HepG2 (cell line): Measurements from ENCODE around the gene CASKIN2. TPM values are rescaled to one million over a fixed set of nuclear protein-coding genes. Genes with fewer than 3 reads are reported as not detected.

Experiments used
- ATAC-seq: fragments of 200-7000 bp; cut with Tn5 transposase; 3 replicates; pipeline ENCODE4 v1.9.1; 2020; ENCODE audit warnings: mild to moderate bottlenecking, moderate library complexity
- BruUV-seq: library from RNA; stranded (reverse); fragments of 400-500 nt; replicated peaks from 2 replicates; lab custom pipeline; 2021; lab: Mats Ljungman, UMichigan
- CTCF ChIA-PET: fragments of 300-600 bp; formaldehyde crosslinking; extraction: SDS; loops from one replicate; lab custom pipeline; 2021; ENCODE audit warnings: low total read pairs, inconsistent platforms, low intra/inter-chr PET ratio; lab: Yijun Ruan, JAX
- POLR2A ChIA-PET: fragments of 350-600 bp; sonication (Branson Sonifier 250); formaldehyde crosslinking; loops from one replicate; lab custom pipeline; 2020; ENCODE audit warnings: antibody characterized with exemption, inconsistent platforms; lab: Yijun Ruan, JAX
- DNase-seq: peaks from one replicate; pipeline ENCODE4 v3.0.0-alpha.2; 2015; ENCODE audit warnings: low spot score
- FAIRE-seq: peaks from 3 replicates; lab custom pipeline; 2011; peaks lifted over from hg19 to GRCh38; lab: Jason Lieb, UNC
- H2AFZ ChIP-seq: one replicate; pipeline ENCODE4 v1.6.1; 2011; ENCODE audit warnings: low read length, inconsistent platforms
- H3K27ac ChIP-seq: fragments of 300-600 bp; 3 replicates; pipeline ENCODE4 v1.8.0; 2011; ENCODE audit warnings: mixed run types, mild to moderate bottlenecking, mixed read lengths, low read length, inconsistent platforms; ENCODE audit not compliant: insufficient read depth; ENCODE audit errors: extremely low read length
- H3K27me3 ChIP-seq, 2 experiments: fragments of 200-600 bp in 1 of 2; 2 replicates in 1 of 2; 3 replicates in 1 of 2; pipeline versions ENCODE4 v1.6.0 to v1.8.0; 2011; ENCODE audit warnings: low read length in 2 of 2, mild to moderate bottlenecking in 2 of 2, moderate library complexity in 2 of 2, inconsistent platforms in 1 of 2; ENCODE audit not compliant: insufficient read depth in 2 of 2, control insufficient read depth in 1 of 2
- H3K36me3 ChIP-seq, 2 experiments: fragments of 200-600 bp in 1 of 2; replicated peaks in 1 of 2; 2 replicates in 1 of 2; 3 replicates in 1 of 2; pipeline versions ENCODE4 v1.5.1 to v1.8.0; 2011; ENCODE audit warnings: low read length in 2 of 2, inconsistent platforms in 1 of 2; ENCODE audit not compliant: insufficient read depth in 2 of 2, control insufficient read depth in 1 of 2
- H3K4me1 ChIP-seq: 2 replicates; pipeline ENCODE4 v1.5.1; 2012; ENCODE audit warnings: low read length, inconsistent platforms; ENCODE audit not compliant: insufficient read depth
- H3K4me2 ChIP-seq: 2 replicates; pipeline ENCODE4 v1.6.0; 2011; ENCODE audit warnings: low read depth, low read length, inconsistent platforms
- H3K4me3 ChIP-seq, 3 experiments: fragments of 200-600 bp in 1 of 3; sonication (generic), shearing (Covaris generic) in 1 of 3; replicated peaks in 1 of 3; 2 replicates each; pipeline ENCODE4 v1.5.1; 2011 to 2016; ENCODE audit warnings: low read length in 3 of 3, inconsistent platforms in 2 of 3, low read depth in 2 of 3, mild to moderate bottlenecking in 2 of 3, control low read depth in 1 of 3, mixed read lengths in 1 of 3; ENCODE audit not compliant: insufficient read depth in 1 of 3
- H3K79me2 ChIP-seq: one replicate; pipeline ENCODE4 v1.6.1; 2011; ENCODE audit warnings: low read length, inconsistent platforms; ENCODE audit not compliant: insufficient read depth
- H3K9ac ChIP-seq: 2 replicates; pipeline ENCODE4 v1.6.0; 2011; ENCODE audit warnings: mild to moderate bottlenecking, low read depth, low read length, inconsistent platforms; ENCODE audit not compliant: insufficient read depth
- H3K9me3 ChIP-seq: 2 replicates; pipeline ENCODE4 v1.5.1; 2012; ENCODE audit warnings: mild to moderate bottlenecking, low read length
- H4K20me1 ChIP-seq: 2 replicates; pipeline ENCODE4 v1.6.0; 2011; ENCODE audit warnings: inconsistent platforms, mild to moderate bottlenecking, low read length, moderate library complexity; ENCODE audit not compliant: insufficient read depth
- AGO1 ChIP-seq: fragments of 200-400 bp; formaldehyde crosslinking; IDR thresholded peaks from 2 replicates; pipeline ENCODE4 v1.6.1; 2017; ENCODE audit warnings: mild to moderate bottlenecking, low read depth, low read length, moderate library complexity; ENCODE audit not compliant: poor library complexity, severe bottlenecking
- AGO2 ChIP-seq: fragments of 200-400 bp; formaldehyde crosslinking; optimal IDR thresholded peaks from 2 replicates; pipeline ENCODE3; 2017; ENCODE audit warnings: mild to moderate bottlenecking, low read depth, low read length, moderate library complexity
- CC2D1A ChIP-seq: sonication (generic); formaldehyde crosslinking; IDR thresholded peaks from 2 replicates; pipeline ENCODE4 v1.8.1; 2023; ENCODE audit warnings: mild to moderate bottlenecking, missing genetic modification reagents
- CHD2 ChIP-seq: IDR thresholded peaks from 2 replicates; pipeline ENCODE4 v1.6.1; 2011; ENCODE audit warnings: low read depth, low read length, improper control_type of control experiment
- EED ChIP-seq: sonication (generic); formaldehyde crosslinking; IDR thresholded peaks from 2 replicates; pipeline ENCODE4 v1.5.0; 2020; ENCODE audit warnings: mild to moderate bottlenecking, missing genetic modification reagents
- FOXC1 ChIP-seq: sonication (generic); formaldehyde crosslinking; IDR thresholded peaks from 2 replicates; pipeline ENCODE4 v1.8.0; 2022; ENCODE audit warnings: mild to moderate bottlenecking, missing genetic modification reagents, borderline replicate concordance
- GATAD1 ChIP-seq: IDR thresholded peaks from 2 replicates; pipeline ENCODE4 v1.6.1; 2016; ENCODE audit warnings: missing genetic modification reagents, missing compliant biosample characterization
- HMGXB3 ChIP-seq: sonication (generic); formaldehyde crosslinking; IDR thresholded peaks from 2 replicates; pipeline ENCODE4 v1.4.0; 2020; ENCODE audit warnings: missing genetic modification reagents, borderline replicate concordance
- ISL2 ChIP-seq: sonication (generic); formaldehyde crosslinking; IDR thresholded peaks from 2 replicates; pipeline ENCODE4 v1.5.0; 2020; ENCODE audit warnings: missing genetic modification reagents
- KAT2B ChIP-seq: fragments of 150-350 bp; IDR thresholded peaks from 2 replicates; pipeline ENCODE4 v1.6.1; 2014; ENCODE audit warnings: low read depth, low read length, borderline replicate concordance
- NKX3-1 ChIP-seq: sonication (generic); formaldehyde crosslinking; IDR thresholded peaks from 2 replicates; pipeline ENCODE4 v1.5.0; 2020; ENCODE audit warnings: missing genetic modification reagents
- PHF8 ChIP-seq: sonication (generic); formaldehyde crosslinking; IDR thresholded peaks from 2 replicates; pipeline ENCODE4 v1.5.0; 2020; ENCODE audit warnings: missing genetic modification reagents
- ZBTB38 ChIP-seq: sonication (generic); formaldehyde crosslinking; IDR thresholded peaks from 2 replicates; pipeline ENCODE4 v1.5.1; 2020; ENCODE audit warnings: mild to moderate bottlenecking, missing genetic modification reagents
- ZMAT3 ChIP-seq: sonication (generic); formaldehyde crosslinking; conservative IDR thresholded peaks from 2 replicates; pipeline ENCODE4 v1.7.0; 2021; ENCODE audit warnings: missing genetic modification reagents
- ZNF430 ChIP-seq: sonication (generic); formaldehyde crosslinking; IDR thresholded peaks from 2 replicates; pipeline ENCODE4 v1.9.0; 2021; ENCODE audit warnings: mild to moderate bottlenecking, missing genetic modification reagents
- ZNF431 ChIP-seq: sonication (generic); formaldehyde crosslinking; IDR thresholded peaks from 2 replicates; pipeline ENCODE4 v1.9.0; 2022; ENCODE audit warnings: missing genetic modification reagents, low read depth, mild to moderate bottlenecking, borderline replicate concordance
- ZSCAN29 ChIP-seq: sonication (generic); formaldehyde crosslinking; conservative IDR thresholded peaks from 2 replicates; pipeline ENCODE4 v1.4.0; 2020; ENCODE audit warnings: mild to moderate bottlenecking, missing genetic modification reagents
- whole genome bisulfite sequencing: methylation state at CpG from one replicate; pipeline ENCODE4 v1.1.6; 2017; ENCODE audit warnings: low lambda C conversion rate; 5-methylcytosine and 5-hydroxymethylcytosine counted together
- in situ Hi-C: cut with HindIII; loops from 2 replicates; pipeline ENCODE4 v1.10.0; 2017; ENCODE audit warnings: low pct_unique_long_range_greater_than_20kb; ENCODE audit not compliant: extremely low pct_ligation_motif_present
- intact Hi-C: fragments of 100-400 bp; cut with micrococcal nuclease; formaldehyde crosslinking; loops from one replicate; pipeline ENCODE4 v1.10.0; 2022; ENCODE audit not compliant: unreplicated experiment
- polyA plus RNA-seq, 8 experiments: library from polyadenylated mRNA; depleted of rRNA in 3 of 8; stranded (reverse) in 7 of 8; unstranded in 1 of 8; fragments of >200 nt; fragmentation: Illumina TruSeq in 4 of 8; extraction: Trizol in 4 of 8; gene quantifications; 2 replicates each; pipeline versions ENCODE4 v1.2.1 to v1.2.3, GENCODE V29; 2011 to 2016; ENCODE audit warnings: low read depth in 4 of 8, missing spikeins in 1 of 8, mixed read lengths in 1 of 8; ENCODE audit not compliant: insufficient read depth in 1 of 8
- total RNA-seq, 5 experiments: library from RNA; depleted of rRNA; stranded (reverse); fragments of >200 nt; fragmentation: Illumina TruSeq; extraction: Trizol; gene quantifications; 2 replicates each; pipeline ENCODE4 v1.2.3, GENCODE V29; 2016; ENCODE audit warnings: low read depth in 1 of 5
- TF ChIP-seq, protein P1 (sequence below): sonication (generic); formaldehyde crosslinking; IDR thresholded peaks from 2 replicates; pipeline ENCODE4 v1.4.0; 2020; ENCODE audit warnings: missing genetic modification reagents, borderline replicate concordance

The CASKIN2 gene
- total and polyA plus RNA-seq, 2 of the 13 experiments (the other 11 are each of a cell fraction or from before 2014, with no cell fraction given), result 5.2 to 7.8 TPM

DNA sequence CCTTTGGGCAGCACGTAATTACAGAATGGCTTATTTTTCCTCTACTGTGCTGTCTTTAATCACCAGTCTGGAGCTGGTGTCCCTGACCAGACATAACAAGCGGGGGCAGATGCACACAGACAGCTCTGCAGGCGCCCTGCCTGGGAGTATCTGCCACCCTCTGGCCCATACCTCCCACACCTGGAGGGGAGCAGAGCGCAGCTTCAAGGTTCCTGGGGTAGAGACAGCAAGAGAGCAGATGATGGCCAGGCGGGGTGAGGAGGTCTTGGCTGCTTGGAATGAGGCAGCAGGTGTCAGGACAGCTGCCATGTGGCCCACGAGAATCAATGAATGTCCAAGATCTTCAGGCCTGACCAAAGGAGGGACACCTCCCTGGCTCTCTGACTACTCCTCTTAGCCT lies 35.1 kb downstream of the CASKIN2 start:
- BruUV-seq, result no TSS peak
- H3K36me3 ChIP-seq, result peaks cover 6 to 26% of the 10 kb centered on the region in 2 experiments; a peak in 3 of 5 replicates
- H3K27me3 ChIP-seq, result no peaks in the 10 kb centered on the region
- H3K9me3 ChIP-seq, result no peaks in the 10 kb centered on the region
- ChIA-PET CTCF (no interaction called here), POLR2A (interaction anchor here (1.0 kb wide), 1 partner anchor 20 kb away, joined by 3 read pairs; no protein-coding TSS in a partner anchor)
- 95% methylated on average over 5 of the region's 6 CpGs for WGBS
- intact Hi-C loops, result no loop called here
- ATAC-seq (no peak), FAIRE-seq (no peak), DNase-seq (no peak)
- H3K4me2 ChIP-seq, result no peak overlapping the region
- H3K79me2 ChIP-seq, result no peaks in the 10 kb centered on the region
- in situ Hi-C loops, result no loop called here
- peaks cover 15% of the 10 kb centered on the region for H3K4me1 ChIP-seq
- H2AFZ ChIP-seq, result no peak overlapping the region
- TF ChIP-seq ZBTB38 (CRISPR knock-in tag) (no peak), KAT2B (no peak), AGO2 (no peak), PHF8 (no peak), GATAD1 (CRISPR knock-in tag) (no peak), FOXC1 (no peak), HMGXB3 (CRISPR knock-in tag) (no peak), NKX3-1 (no peak), ZSCAN29 (no peak), ZNF431 (CRISPR knock-in tag) (no peak), CC2D1A (CRISPR knock-in tag) (no peak), EED (no peak), ISL2 (CRISPR knock-in tag) (no peak), AGO1 (no peak), ZMAT3 (CRISPR knock-in tag) (no peak), CHD2 (no peak), ZNF430 (no peak)
- TF ChIP-seq, protein P1, sequence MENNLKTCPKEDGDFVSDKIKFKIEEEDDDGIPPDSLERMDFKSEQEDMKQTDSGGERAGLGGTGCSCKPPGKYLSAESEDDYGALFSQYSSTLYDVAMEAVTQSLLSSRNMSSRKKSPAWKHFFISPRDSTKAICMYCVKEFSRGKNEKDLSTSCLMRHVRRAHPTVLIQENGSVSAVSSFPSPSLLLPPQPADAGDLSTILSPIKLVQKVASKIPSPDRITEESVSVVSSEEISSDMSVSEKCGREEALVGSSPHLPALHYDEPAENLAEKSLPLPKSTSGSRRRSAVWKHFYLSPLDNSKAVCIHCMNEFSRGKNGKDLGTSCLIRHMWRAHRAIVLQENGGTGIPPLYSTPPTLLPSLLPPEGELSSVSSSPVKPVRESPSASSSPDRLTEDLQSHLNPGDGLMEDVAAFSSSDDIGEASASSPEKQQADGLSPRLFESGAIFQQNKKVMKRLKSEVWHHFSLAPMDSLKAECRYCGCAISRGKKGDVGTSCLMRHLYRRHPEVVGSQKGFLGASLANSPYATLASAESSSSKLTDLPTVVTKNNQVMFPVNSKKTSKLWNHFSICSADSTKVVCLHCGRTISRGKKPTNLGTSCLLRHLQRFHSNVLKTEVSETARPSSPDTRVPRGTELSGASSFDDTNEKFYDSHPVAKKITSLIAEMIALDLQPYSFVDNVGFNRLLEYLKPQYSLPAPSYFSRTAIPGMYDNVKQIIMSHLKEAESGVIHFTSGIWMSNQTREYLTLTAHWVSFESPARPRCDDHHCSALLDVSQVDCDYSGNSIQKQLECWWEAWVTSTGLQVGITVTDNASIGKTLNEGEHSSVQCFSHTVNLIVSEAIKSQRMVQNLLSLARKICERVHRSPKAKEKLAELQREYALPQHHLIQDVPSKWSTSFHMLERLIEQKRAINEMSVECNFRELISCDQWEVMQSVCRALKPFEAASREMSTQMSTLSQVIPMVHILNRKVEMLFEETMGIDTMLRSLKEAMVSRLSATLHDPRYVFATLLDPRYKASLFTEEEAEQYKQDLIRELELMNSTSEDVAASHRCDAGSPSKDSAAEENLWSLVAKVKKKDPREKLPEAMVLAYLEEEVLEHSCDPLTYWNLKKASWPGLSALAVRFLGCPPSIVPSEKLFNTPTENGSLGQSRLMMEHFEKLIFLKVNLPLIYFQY (CRISPR knock-in tag), result no peak
- H4K20me1 ChIP-seq, result peaks cover 17% of the 10 kb centered on the region; the same call in 1 of the 2 replicates
- H3K4me3 ChIP-seq, result no peak overlapping the region
- H3K27ac ChIP-seq, result no peak overlapping the region
- H3K9ac ChIP-seq, result no peak overlapping the region
